Dermis lymphatic vessel endothelial cell (primary cell): ENCODE results near the gene HDAC3. TPM values are rescaled to one million over a fixed set of nuclear protein-coding genes. Genes with fewer than 3 reads are reported as not detected.

ENCODE experiments used
- total RNA-seq: library from RNA; depleted of rRNA; stranded (reverse); fragments of >200 nt; gene quantifications from 2 replicates; pipeline ENCODE4 v1.2.1, GENCODE V29; 2014

Gene HDAC3
- 55.4 and 56.6 TPM in 2 replicates for total RNA-seq

DNA sequence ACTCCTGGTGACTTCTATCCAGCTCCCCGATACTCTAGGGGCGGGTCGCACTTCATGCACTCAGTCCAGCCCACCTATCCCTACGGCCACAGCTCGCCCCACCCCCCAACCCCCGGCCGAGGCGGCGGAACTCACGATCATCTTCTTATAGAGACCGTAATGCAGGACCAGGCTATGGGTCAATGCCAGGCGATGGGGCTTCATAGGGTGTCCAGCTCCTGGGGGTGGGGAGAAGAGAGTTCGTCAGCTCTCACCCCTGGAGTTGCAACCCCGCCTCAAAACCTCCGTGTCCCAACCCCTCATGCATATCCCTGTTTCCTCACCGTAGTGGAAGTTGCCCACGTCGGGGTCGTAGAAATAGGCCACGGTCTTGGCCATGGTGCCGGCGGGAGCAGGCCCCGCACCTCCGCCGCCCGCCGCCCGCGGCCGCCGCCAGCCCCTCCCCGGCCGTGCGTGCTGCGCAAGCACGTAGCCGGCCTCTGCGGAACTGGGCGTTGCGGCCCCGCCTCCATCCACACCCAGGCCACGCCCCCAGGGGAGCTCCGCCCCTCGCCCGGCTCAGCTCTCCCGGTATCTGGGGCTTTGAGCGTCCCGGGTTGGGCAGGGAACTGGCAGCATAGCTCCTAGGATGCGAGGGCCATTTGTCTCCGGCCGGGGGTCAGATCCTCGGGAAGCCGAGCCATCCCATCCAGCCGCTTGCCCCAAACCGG, at the start of gene HDAC3, which contains the start of gene RELL2:
Gene HDAC3, minus strand, starts transcription at position 437 of the 710 bp plus-strand sequence. Its CDS starts 59 bp downstream, at position 378.
Gene RELL2, plus strand, starts transcription at position 585 of the 710 bp plus-strand sequence. CDS start 1,229 bp downstream, outside the sequence.

GRCh38 chr5:141681695-141682641, 45.3 kb upstream of the HDAC3 start, which contains the start of gene ARAP3:
Gene ARAP3, minus strand, starts transcription at chr5:141682230. Its CDS starts 1,744 bp downstream, at chr5:141680486.

DNA sequence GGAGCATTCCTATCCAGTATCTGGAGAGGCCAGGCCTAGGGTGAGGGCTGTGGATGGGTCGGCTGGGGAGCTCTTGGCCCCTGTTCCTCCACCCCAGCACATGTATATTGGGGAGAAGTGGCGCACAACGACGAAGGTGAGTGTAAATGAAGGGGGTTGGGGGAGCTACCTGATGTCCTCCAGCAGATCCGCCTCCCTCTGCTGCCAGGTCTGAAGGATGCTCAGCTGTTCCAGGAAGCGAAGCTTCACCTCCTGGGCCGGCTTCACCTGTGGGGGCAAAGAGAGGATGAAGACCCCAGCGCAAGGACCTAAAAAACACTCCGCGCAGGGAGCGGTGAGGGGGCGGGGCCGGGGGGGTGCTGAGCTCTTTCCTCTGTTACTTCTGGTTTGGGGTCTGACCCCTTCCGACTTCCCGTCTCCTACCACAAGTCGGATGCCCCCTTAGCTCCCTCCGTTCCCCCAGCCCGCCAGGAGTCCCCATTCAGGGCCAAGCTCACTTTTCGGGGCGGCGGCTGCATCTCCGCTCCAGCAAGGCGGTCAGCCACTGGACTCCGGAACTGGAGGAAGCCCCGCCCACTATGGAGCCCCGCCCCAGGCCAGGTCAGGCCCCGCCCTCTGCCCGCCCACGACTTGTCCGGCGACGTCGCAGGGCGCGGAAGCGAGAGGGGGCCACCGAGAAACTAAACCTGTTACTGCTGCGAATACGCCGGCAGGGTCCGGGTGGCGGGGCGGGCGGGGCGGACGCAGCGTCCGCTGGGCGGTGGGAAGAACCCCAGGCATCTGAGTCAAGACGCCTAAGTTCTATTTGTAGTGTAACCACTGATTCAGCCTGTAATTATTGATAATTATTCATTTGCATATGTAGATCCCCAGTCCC, 14.4 kb upstream of the HDAC3 start, which contains the start of gene FCHSD1:
Gene FCHSD1, minus strand, starts transcription at position 568 of the 877 bp plus-strand sequence. Its CDS starts 50 bp downstream, at position 518.

DNA sequence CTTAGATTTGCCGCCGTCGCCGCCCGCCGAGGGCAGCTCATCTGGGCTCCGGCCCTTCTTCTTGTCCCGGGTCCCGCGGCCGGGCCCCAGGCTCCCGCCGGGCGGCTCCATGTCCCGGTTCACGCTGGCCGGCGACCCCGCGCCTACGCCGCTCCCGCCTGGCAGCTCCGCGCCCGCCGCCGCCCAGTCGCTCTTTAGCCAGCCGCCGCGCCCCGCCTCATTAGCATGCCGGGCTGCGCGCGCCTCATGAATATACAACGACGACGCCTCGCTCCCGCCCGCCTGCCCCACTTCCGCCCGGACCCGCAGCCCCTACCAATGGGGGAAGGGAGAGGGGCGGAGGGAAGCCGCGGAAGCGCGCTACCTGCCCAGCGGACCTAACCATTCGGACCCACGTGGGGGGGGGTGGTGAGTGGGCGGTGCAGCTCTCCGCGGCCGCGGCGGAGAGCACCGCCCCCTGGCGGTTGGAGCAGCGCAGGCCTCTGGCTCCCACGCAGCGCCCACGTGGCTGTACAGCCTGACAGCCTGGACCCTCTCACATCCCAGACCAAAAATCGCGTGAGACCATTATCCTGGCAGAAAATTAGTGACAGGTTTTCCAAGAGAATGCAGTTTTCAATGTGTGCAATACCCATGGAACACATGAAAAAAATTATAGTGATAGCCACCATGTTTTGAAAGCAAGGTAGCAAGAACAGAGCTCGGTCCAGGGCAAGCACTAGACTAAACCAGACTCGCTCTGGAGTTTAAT, 17.7 kb downstream of the HDAC3 start, which contains the start of gene DIAPH1:
Gene DIAPH1, minus strand, starts transcription at position 197 of the 751 bp plus-strand sequence. Its CDS starts 86 bp downstream, at position 111.

Other genes with a start within 250 kb of the HDAC3 start
- 6.7 and 11.3 TPM in 2 replicates for gene PCDHGB4, start 249.2 kb downstream of the HDAC3 start, total RNA-seq
- gene PCDHGA8, start 244.2 kb downstream of the HDAC3 start, total RNA-seq = 0.54 and 1.5 TPM in 2 replicates
- gene PCDHGB5, start 238.9 kb downstream of the HDAC3 start, total RNA-seq = 8.3 and 11.8 TPM in 2 replicates
- 2.0 and 3.2 TPM in 2 replicates for gene PCDHGA9, start 234.1 kb downstream of the HDAC3 start, total RNA-seq
- 2.1 and 3.7 TPM in 2 replicates for gene PCDHGB6, start 228.8 kb downstream of the HDAC3 start, total RNA-seq
- 5.2 and 6.0 TPM in 2 replicates for gene PCDHGA10, start 223.9 kb downstream of the HDAC3 start, total RNA-seq
- gene PCDHGB7, start 219.2 kb downstream of the HDAC3 start, total RNA-seq = 10.9 and 11.5 TPM in 2 replicates
- gene PCDHGA11, start 215.8 kb downstream of the HDAC3 start, total RNA-seq = 6.7 and 7.5 TPM in 2 replicates
- 1.5 and 4.9 TPM in 2 replicates for gene PCDHGA12, start 206.3 kb downstream of the HDAC3 start, total RNA-seq
- 17.4 and 20.5 TPM in 2 replicates for gene PCDHGC3, start 160.9 kb downstream of the HDAC3 start, total RNA-seq
- 0.65 and 0.95 TPM in 2 replicates for gene PCDHGC4, start 151.8 kb downstream of the HDAC3 start, total RNA-seq
- 0.33 and 0.52 TPM in 2 replicates for gene PCDHGC5, start 147.8 kb downstream of the HDAC3 start, total RNA-seq
- gene DIAPH1, start 17.8 kb downstream of the HDAC3 start, total RNA-seq = 33.9 and 38.7 TPM in 2 replicates
- 4.7 and 7.3 TPM in 2 replicates for gene RELL2, start 148 bp upstream of the HDAC3 start, total RNA-seq
- 13.0 and 15.6 TPM in 2 replicates for gene FCHSD1, start 14.6 kb upstream of the HDAC3 start, total RNA-seq
- gene ARAP3, start 45.4 kb upstream of the HDAC3 start, total RNA-seq = 28.7 and 38.2 TPM in 2 replicates
- gene PCDH1, start 241.6 kb upstream of the HDAC3 start, total RNA-seq = 5.7 and 31.1 TPM in 2 replicates